HepG2 (cell line): ENCODE measurements around the gene ABHD15. TPM values are rescaled to one million over a fixed set of nuclear protein-coding genes. Genes with fewer than 3 reads are reported as not detected.

Experiments
- CC2D1A ChIP-seq: sonication (generic); formaldehyde crosslinking; IDR thresholded peaks from 2 replicates; pipeline ENCODE4 v1.8.1; 2023; ENCODE audit warnings: mild to moderate bottlenecking, missing genetic modification reagents
- FOXA1 ChIP-seq, 2 experiments: fragments of 450-650 bp in 1 of 2; sonication (generic) in 1 of 2; formaldehyde crosslinking in 1 of 2; IDR thresholded peaks; 2 replicates each; pipeline versions ENCODE4 v1.4.0 to v1.6.1; 2016 to 2020; ENCODE audit warnings: missing genetic modification reagents in 1 of 2
- LCORL ChIP-seq, 2 experiments: fragments of 450-650 bp in 1 of 2; sonication (generic) in 1 of 2; formaldehyde crosslinking in 1 of 2; IDR thresholded peaks; 2 replicates each; pipeline versions ENCODE4 v1.5.0 to v1.6.1; 2017 to 2020; ENCODE audit warnings: antibody characterized with exemption in 1 of 2, missing genetic modification reagents in 1 of 2
- PLRG1 ChIP-seq: fragments of 450-650 bp; conservative IDR thresholded peaks from 2 replicates; pipeline ENCODE4 v1.6.1; 2016
- TFAP4 ChIP-seq: sonication (generic); IDR thresholded peaks from 2 replicates; pipeline ENCODE4 v1.6.1; 2016; ENCODE audit warnings: low read depth, borderline replicate concordance
- TGIF2 ChIP-seq: IDR thresholded peaks from 2 replicates; pipeline ENCODE4 v1.6.1; 2016; ENCODE audit warnings: control low read depth, missing compliant biosample characterization
- ZBTB33 ChIP-seq: sonication (generic); formaldehyde crosslinking; IDR thresholded peaks from 2 replicates; pipeline ENCODE4 v1.4.0; 2020; ENCODE audit warnings: missing genetic modification reagents
- ZHX2 ChIP-seq, 2 experiments: sonication (generic) in 1 of 2; formaldehyde crosslinking in 1 of 2; IDR thresholded peaks; 2 replicates each; pipeline versions ENCODE4 v1.6.1 to v1.9.0; 2014 to 2022; ENCODE audit warnings: antibody characterized with exemption in 1 of 2, borderline replicate concordance in 1 of 2, inconsistent platforms in 1 of 2, low read depth in 1 of 2, missing genetic modification reagents in 1 of 2
- ZNF563 ChIP-seq: sonication (generic); formaldehyde crosslinking; IDR thresholded peaks from 2 replicates; pipeline ENCODE4 v1.8.0; 2022; ENCODE audit warnings: mild to moderate bottlenecking, moderate library complexity, missing genetic modification reagents
- ZSCAN9 ChIP-seq: IDR thresholded peaks from 2 replicates; pipeline ENCODE4 v1.6.1; 2016; ENCODE audit warnings: borderline replicate concordance
- polyA plus RNA-seq, 8 experiments: library from polyadenylated mRNA; depleted of rRNA in 3 of 8; stranded (reverse) in 7 of 8; unstranded in 1 of 8; fragments of >200 nt; fragmentation: Illumina TruSeq in 4 of 8; extraction: Trizol in 4 of 8; gene quantifications; 2 replicates each; pipeline versions ENCODE4 v1.2.1 to v1.2.3, GENCODE V29; 2011 to 2016; ENCODE audit warnings: low read depth in 4 of 8, missing spikeins in 1 of 8, mixed read lengths in 1 of 8; ENCODE audit not compliant: insufficient read depth in 1 of 8
- total RNA-seq, 5 experiments: library from RNA; depleted of rRNA; stranded (reverse); fragments of >200 nt; fragmentation: Illumina TruSeq; extraction: Trizol; gene quantifications; 2 replicates each; pipeline ENCODE4 v1.2.3, GENCODE V29; 2016; ENCODE audit warnings: low read depth in 1 of 5
- TF ChIP-seq, protein P1 (sequence below): IDR thresholded peaks from 2 replicates; pipeline ENCODE4 v1.6.1; 2018; ENCODE audit warnings: missing genetic modification reagents, mild to moderate bottlenecking, missing compliant biosample characterization

ABHD15 gene
- total and polyA plus RNA-seq, 2 of the 13 experiments (the other 11 are each of a cell fraction or from before 2014, with no cell fraction given), result 2.4 to 7.7 TPM

DNA sequence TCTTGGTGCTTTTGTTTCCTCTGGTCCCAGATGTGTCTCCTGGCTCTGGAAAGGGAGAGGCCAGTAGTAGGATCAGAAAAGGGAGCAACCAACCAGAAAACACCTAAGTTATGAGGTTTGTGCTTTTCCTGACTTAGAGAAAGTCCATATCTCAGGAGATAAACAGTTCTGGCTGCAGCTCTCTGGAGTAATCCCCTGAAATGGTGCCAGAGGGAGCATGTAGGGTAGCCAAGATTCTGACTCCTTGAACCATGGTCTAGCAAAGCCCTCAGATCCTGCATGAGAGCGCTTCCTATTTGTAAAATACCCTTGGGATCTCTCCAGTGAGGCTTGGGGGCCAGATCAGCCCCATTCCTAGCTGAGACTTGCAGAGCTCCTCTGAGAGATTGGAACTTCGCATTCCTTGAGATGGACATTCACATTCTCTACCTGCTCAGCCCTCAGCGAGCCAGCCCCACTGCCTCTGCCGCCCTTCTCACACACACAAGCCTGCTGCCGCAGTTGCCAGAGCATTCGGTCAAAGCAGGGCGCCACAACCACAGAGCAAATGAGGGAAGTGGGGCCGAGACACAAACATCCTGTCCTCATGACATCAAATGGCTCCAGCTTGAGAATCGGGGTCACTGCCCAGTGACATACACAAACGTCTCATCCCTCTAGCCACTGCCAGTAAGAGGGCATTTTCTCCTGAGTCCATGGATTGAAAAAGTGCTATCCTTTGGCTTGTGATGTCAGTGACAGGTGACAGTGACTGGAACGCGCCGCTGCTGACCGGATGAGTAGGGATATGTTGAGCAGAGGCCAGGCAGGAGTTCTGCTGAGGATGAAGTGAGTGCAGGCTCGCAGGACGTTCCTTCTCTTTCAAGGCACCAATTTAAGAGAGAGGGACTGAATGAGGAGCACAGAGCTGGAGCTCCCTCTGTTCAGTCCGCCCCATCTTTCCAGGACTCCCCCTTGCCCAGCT, 5.0 kb downstream of the ABHD15 start (continued):
- TF ChIP-seq ZHX2 (IDR thresholded peaks at IDR 0.05; ENCODE audit: low read depth), result no peak
- TF ChIP-seq ZHX2 (CRISPR knock-in tag; IDR thresholded peaks at IDR 0.05; ENCODE audit: borderline replicate concordance), result no peak
- no peak for TF ChIP-seq TFAP4
- no peak for TF ChIP-seq FOXA1 (IDR thresholded peaks at IDR 0.05)
- no peak for TF ChIP-seq FOXA1 (CRISPR knock-in tag; IDR thresholded peaks at IDR 0.05)
- TF ChIP-seq PLRG1, result no peak
- no peak for TF ChIP-seq LCORL (IDR thresholded peaks at IDR 0.05)
- TF ChIP-seq LCORL (CRISPR knock-in tag; IDR thresholded peaks at IDR 0.05), result no peak
- no peak for TF ChIP-seq TGIF2 (CRISPR knock-in tag)
- no peak for TF ChIP-seq CC2D1A
- no peak for TF ChIP-seq ZBTB33 (CRISPR knock-in tag)
- TF ChIP-seq ZSCAN9 (CRISPR knock-in tag), result no peak
- TF ChIP-seq, protein P1, sequence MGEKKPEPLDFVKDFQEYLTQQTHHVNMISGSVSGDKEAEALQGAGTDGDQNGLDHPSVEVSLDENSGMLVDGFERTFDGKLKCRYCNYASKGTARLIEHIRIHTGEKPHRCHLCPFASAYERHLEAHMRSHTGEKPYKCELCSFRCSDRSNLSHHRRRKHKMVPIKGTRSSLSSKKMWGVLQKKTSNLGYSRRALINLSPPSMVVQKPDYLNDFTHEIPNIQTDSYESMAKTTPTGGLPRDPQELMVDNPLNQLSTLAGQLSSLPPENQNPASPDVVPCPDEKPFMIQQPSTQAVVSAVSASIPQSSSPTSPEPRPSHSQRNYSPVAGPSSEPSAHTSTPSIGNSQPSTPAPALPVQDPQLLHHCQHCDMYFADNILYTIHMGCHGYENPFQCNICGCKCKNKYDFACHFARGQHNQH (CRISPR knock-in tag), result no peak
- no peak for TF ChIP-seq ZNF563 (CRISPR knock-in tag)
